ENCODE measurements around the gene DOCK8. TPM values are rescaled to one million over a fixed set of nuclear protein-coding genes. Genes with fewer than 3 reads are reported as not detected.

Gene DOCK8
- total and polyA plus RNA-seq, 3 donors from 2014 or later: 46.7 to 63.9 (median 51.4) TPM

DNA sequence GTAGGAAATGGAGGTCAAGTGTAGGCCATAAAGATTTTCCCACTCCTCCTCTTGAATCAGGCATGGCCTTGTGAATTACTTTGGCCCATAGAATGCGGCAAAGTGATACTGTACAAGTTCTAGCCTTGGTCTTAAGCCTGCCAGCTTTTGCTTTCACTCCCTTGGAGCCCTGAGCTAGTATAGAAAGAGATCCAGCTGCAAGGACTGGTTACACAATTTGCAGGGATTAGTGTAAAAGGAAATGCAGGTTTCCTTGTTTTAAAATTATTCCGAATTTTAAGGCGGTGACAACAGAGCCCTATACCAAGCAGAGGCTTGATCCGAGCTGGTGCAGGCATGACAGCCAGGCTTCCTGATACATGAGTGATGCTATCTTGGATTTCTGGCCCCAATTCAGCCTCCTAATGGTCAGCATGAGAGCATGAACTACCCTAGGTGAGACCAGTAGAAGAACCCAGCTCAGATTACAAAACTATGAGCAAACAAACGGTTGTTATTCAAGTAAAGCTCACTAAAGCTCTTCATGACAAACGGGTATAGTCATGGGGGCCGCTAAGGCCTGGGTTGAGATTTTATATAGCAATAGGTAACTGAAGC is 257.9 kb downstream of the DOCK8 start:
- TF ChIP-seq POLR2A (IDR thresholded peaks at IDR 0.05): no peak
- TF ChIP-seq, protein P1, sequence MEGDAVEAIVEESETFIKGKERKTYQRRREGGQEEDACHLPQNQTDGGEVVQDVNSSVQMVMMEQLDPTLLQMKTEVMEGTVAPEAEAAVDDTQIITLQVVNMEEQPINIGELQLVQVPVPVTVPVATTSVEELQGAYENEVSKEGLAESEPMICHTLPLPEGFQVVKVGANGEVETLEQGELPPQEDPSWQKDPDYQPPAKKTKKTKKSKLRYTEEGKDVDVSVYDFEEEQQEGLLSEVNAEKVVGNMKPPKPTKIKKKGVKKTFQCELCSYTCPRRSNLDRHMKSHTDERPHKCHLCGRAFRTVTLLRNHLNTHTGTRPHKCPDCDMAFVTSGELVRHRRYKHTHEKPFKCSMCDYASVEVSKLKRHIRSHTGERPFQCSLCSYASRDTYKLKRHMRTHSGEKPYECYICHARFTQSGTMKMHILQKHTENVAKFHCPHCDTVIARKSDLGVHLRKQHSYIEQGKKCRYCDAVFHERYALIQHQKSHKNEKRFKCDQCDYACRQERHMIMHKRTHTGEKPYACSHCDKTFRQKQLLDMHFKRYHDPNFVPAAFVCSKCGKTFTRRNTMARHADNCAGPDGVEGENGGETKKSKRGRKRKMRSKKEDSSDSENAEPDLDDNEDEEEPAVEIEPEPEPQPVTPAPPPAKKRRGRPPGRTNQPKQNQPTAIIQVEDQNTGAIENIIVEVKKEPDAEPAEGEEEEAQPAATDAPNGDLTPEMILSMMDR (IDR thresholded peaks at IDR 0.05): no peak
- intact Hi-C loops (cut with DNase I; ENCODE audit: low total_unique reads): no loop called here
- 81 to 87% methylated on average over 7 of the region's 7 CpGs for WGBS, 2 donors
- Histone ChIP-seq H3K4me3 (no peak overlapping the region), H3K4me1 (peaks cover 12% of the 10 kb centered on the region), H3K27ac (no peak overlapping the region), H3K9me3 (no peaks in the 10 kb centered on the region), H3K36me3 (ENCODE audit: low read depth, missing control alignments) (no peaks in the 10 kb centered on the region), H3K27me3 (no peaks in the 10 kb centered on the region)
- DNase-seq: no peak

DNA sequence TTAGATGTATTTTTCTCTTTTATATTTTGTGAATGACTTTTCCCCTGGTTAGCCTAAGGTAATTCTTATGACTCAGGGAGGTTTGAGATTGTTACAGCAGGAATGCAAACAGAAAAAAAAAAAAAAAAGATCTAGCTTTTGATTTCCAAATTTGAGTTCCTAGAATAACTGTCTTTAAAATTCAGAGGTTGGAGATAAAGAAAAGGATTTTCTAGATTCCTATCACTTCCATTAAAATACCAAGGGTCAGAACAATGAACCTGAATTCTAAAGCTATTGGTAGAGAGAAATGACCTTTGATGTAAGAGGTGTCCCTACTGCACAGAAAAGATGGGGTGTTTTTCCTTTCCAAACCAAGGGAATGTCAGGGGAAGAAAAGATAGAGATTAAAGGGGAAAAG is 262.5 kb downstream of the DOCK8 start:
- intact Hi-C loops (cut with DNase I; ENCODE audit: low total_unique reads): no loop called here
- DNase-seq: no peak
- Histone ChIP-seq H3K36me3 (ENCODE audit: low read depth, missing control alignments) (no peaks in the 10 kb centered on the region), H3K4me3 (no peak overlapping the region), H3K9me3 (no peaks in the 10 kb centered on the region), H3K4me1 (no peaks in the 10 kb centered on the region), H3K27ac (no peak overlapping the region), H3K27me3 (no peaks in the 10 kb centered on the region)
- TF ChIP-seq POLR2A (IDR thresholded peaks at IDR 0.05): no peak

DNA sequence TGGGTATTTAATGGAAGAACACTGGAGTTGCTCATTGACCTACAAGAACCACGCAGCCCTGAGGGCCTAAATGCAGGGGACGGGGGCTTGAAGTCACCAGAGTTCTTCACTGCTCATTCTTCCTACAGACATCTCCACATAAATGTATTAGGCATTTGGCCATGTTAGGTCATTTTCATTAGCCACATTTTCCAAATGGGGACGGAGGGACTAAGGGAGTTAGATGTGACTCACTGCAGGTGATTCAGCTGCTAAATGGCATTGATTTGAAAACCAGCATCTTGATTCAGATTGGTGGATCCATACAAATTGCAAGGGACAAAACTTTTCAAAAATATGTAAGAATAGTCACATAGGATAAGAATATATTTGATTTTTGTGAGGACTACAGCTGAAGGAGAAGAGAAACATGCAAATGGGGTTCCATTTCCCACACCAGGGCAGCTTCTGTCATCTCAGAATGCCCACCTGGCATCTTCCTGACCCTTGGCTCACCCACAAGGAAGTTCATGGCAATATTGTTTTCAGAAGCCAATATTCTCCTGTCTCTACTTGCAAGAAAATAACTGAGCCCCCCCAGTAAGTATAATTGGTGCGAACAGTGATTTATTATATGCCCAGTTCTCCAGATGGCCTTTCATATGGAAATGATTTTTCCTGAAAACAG is 264.8 kb downstream of the DOCK8 start:
- intact Hi-C loops (cut with DNase I; ENCODE audit: low total_unique reads): no loop called here
- WGBS, 2 donors: 70 to 74% methylated on average over 4 of the region's 4 CpGs
- Histone ChIP-seq H3K27ac (no peak overlapping the region), H3K36me3 (ENCODE audit: low read depth, missing control alignments) (no peaks in the 10 kb centered on the region), H3K9me3 (no peaks in the 10 kb centered on the region), H3K4me3 (no peak overlapping the region), H3K4me1 (no peaks in the 10 kb centered on the region), H3K27me3 (no peaks in the 10 kb centered on the region)
- TF ChIP-seq, protein P1 (IDR thresholded peaks at IDR 0.05): no peak
- TF ChIP-seq POLR2A (IDR thresholded peaks at IDR 0.05): no peak
- no peak for DNase-seq

DNA sequence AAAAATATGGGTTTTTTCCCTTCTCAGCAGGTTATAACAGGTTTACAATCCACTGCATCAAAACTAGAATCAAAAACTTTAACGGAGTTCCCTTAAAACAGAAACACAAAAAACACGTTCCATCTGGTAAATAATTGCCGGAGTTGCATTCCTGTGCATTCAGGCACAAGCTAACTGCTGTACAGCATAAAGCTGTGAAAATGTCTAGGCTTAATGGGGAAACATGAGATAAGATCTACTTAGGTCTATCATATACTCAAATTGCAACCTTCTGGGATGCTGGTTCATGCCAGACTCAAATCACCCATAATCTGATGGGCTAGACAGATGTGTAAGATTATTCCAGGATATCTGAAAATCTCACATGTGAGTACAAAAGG is 265.3 kb downstream of the DOCK8 start:
- WGBS, 2 donors: 89 to 90% methylated on average over 3 of the region's 3 CpGs
- Histone ChIP-seq H3K4me3 (no peak overlapping the region), H3K27me3 (no peaks in the 10 kb centered on the region), H3K27ac (no peak overlapping the region), H3K36me3 (ENCODE audit: low read depth, missing control alignments) (no peaks in the 10 kb centered on the region), H3K4me1 (no peaks in the 10 kb centered on the region), H3K9me3 (no peaks in the 10 kb centered on the region)
- no peak for TF ChIP-seq POLR2A (IDR thresholded peaks at IDR 0.05)
- TF ChIP-seq, protein P1 (IDR thresholded peaks at IDR 0.05): no peak
- intact Hi-C loops (cut with DNase I; ENCODE audit: low total_unique reads): no loop called here
- DNase-seq: no peak

GRCh38 chr9:482739-483138 is 268.1 kb downstream of the DOCK8 start:
- intact Hi-C loops (cut with DNase I; ENCODE audit: low total_unique reads): no loop called here
- TF ChIP-seq, protein P1 (IDR thresholded peaks at IDR 0.05): no peak
- no peak for TF ChIP-seq POLR2A (IDR thresholded peaks at IDR 0.05)
- DNase-seq: no peak
- Histone ChIP-seq H3K27ac (no peak overlapping the region), H3K36me3 (ENCODE audit: low read depth, missing control alignments) (no peaks in the 10 kb centered on the region), H3K9me3 (no peaks in the 10 kb centered on the region), H3K27me3 (no peaks in the 10 kb centered on the region), H3K4me3 (no peak overlapping the region), H3K4me1 (no peaks in the 10 kb centered on the region)
- 87 to 88% methylated on average over 7 of the region's 7 CpGs for WGBS, 2 donors
